Parathyroid adenoma (tissue), 2 donors: ENCODE measurements around the gene EPM2AIP1.
"Not testable (repeated sequence)": the region's sequence is repeated elsewhere in the genome, so short reads cannot be mapped to it uniquely, and the experiment has no call there.

Source experiments
- H2AFZ ChIP-seq: fragments of 300-600 bp; sonication (generic); one replicate; pipeline ENCODE4 v1.7.0; 2017; ENCODE audit warnings: antibody characterized with exemption, mild to moderate bottlenecking
- H3K27ac ChIP-seq: fragments of 300-600 bp; sonication (generic); one replicate; pipeline ENCODE4 v1.7.0; 2017
- H3K27me3 ChIP-seq: fragments of 300-600 bp; sonication (generic); one replicate; pipeline ENCODE4 v1.7.0; 2017; ENCODE audit warnings: low read length; ENCODE audit not compliant: control insufficient read depth, insufficient read depth
- H3K36me3 ChIP-seq: fragments of 300-600 bp; sonication (generic); one replicate; pipeline ENCODE4 v1.7.0; 2017; ENCODE audit warnings: low read length; ENCODE audit not compliant: control insufficient read depth, insufficient read depth
- H3K4me1 ChIP-seq: fragments of 300-600 bp; sonication (generic); one replicate; pipeline ENCODE4 v1.7.0; 2017; ENCODE audit warnings: control low read depth
- H3K4me2 ChIP-seq: fragments of 300-600 bp; sonication (generic); one replicate; pipeline ENCODE4 v1.7.0; 2017; ENCODE audit warnings: low read length
- H3K4me3 ChIP-seq: fragments of 300-600 bp; sonication (generic); one replicate; pipeline ENCODE4 v1.7.0; 2017; ENCODE audit warnings: low read depth, low read length
- H3K79me2 ChIP-seq: fragments of 300-600 bp; sonication (generic); one replicate; pipeline ENCODE4 v1.7.0; 2017; ENCODE audit warnings: control low read depth
- H3K9ac ChIP-seq: fragments of 300-600 bp; sonication (generic); one replicate; pipeline ENCODE4 v1.7.0; 2017; ENCODE audit warnings: mild to moderate bottlenecking
- H3K9me3 ChIP-seq: fragments of 300-600 bp; sonication (generic); one replicate; pipeline ENCODE4 v1.7.0; 2017; ENCODE audit warnings: low read length; ENCODE audit not compliant: control insufficient read depth
- TF ChIP-seq, protein P1 (sequence below): fragments of 300-600 bp; sonication (generic); IDR thresholded peaks from one replicate; pipeline ENCODE4 v1.7.0; 2017; ENCODE audit warnings: antibody characterized with exemption, mild to moderate bottlenecking
- donor health status: primary hyperparathyroidism.

Gene EPM2AIP1

DNA sequence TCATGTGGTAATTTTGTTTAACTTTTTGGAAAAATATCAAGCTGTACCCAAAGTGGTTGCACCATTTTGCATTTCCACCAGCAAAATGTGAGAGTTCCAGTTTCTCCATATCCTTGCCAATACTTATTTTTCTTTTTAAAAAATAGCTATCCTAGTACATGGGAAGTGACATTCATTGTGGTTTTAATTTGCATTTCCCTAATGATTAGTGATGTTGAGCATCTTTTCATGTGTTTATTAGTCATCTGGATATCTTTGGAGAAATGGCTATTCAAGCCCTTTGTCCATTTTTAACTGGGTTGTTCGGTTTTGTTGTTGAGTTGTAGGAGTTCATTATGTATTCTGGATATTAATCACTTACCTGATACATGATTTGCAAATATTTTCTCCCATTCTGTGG is 28.6 kb downstream of the EPM2AIP1 start:
- TF ChIP-seq, protein P1, sequence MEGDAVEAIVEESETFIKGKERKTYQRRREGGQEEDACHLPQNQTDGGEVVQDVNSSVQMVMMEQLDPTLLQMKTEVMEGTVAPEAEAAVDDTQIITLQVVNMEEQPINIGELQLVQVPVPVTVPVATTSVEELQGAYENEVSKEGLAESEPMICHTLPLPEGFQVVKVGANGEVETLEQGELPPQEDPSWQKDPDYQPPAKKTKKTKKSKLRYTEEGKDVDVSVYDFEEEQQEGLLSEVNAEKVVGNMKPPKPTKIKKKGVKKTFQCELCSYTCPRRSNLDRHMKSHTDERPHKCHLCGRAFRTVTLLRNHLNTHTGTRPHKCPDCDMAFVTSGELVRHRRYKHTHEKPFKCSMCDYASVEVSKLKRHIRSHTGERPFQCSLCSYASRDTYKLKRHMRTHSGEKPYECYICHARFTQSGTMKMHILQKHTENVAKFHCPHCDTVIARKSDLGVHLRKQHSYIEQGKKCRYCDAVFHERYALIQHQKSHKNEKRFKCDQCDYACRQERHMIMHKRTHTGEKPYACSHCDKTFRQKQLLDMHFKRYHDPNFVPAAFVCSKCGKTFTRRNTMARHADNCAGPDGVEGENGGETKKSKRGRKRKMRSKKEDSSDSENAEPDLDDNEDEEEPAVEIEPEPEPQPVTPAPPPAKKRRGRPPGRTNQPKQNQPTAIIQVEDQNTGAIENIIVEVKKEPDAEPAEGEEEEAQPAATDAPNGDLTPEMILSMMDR: no peak
- H3K9me3 ChIP-seq: no peaks in the 10 kb centered on the region
- no peak overlapping the region for H3K9ac ChIP-seq
- peaks cover 3% of the 10 kb centered on the region for H3K4me1 ChIP-seq
- H3K36me3 ChIP-seq: no peaks in the 10 kb centered on the region
- no peaks in the 10 kb centered on the region for H3K79me2 ChIP-seq
- H3K27ac ChIP-seq: no peak overlapping the region
- H2AFZ ChIP-seq: no peak overlapping the region
- H3K4me3 ChIP-seq: no peak overlapping the region
- H3K4me2 ChIP-seq: no peak overlapping the region
- H3K27me3 ChIP-seq: no peaks in the 10 kb centered on the region

DNA sequence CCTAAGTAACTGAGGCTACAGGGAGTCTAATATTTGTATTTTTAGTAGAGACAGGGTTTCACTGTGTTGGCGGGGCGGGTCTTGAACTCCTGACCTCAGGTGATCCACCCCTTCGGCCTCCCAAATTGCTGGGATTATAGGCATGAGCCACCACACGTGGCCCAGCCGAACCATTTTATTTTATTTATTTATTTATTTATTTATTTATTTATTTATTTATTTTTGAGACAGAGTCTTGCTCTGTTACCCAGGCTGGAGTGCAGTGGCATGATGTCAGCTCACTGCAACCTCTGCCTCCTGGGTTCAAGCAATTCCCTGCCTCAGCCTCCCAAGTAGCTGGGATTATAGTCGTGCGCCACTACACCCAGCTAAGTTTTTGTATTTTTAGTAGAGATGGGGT is 29.9 kb downstream of the EPM2AIP1 start:
- H3K9me3 ChIP-seq, H3K4me1 ChIP-seq, H3K79me2 ChIP-seq, H3K4me2 ChIP-seq, H3K27ac ChIP-seq, H3K27me3 ChIP-seq, H3K4me3 ChIP-seq, H2AFZ ChIP-seq, H3K9ac ChIP-seq, H3K36me3 ChIP-seq: not testable (repeated sequence)

DNA sequence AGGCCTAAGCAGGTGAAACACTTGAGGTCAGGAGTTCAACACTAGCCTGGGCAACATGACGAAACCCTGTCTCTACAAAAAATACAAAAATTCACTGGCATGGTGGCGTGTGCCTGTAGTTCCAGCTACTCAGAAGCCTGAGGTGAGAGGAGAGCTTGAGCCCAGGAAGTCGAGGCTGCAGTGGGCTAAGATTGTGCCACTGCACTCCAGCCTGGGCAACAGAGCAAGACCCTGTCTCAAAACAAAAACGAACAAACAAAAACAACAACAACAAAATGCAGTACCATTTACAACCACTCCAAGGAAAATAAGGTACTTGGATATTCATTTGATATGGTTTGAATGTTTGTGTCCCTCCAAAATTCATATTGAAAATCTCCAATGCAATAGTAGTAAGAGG is 32.4 kb downstream of the EPM2AIP1 start:
- no peak overlapping the region for H3K4me3 ChIP-seq
- H3K27me3 ChIP-seq: no peaks in the 10 kb centered on the region
- TF ChIP-seq, protein P1: no peak
- H3K79me2 ChIP-seq: no peaks in the 10 kb centered on the region
- no peak overlapping the region for H3K27ac ChIP-seq
- no peak overlapping the region for H3K9ac ChIP-seq
- H3K4me1 ChIP-seq: peaks cover 3% of the 10 kb centered on the region
- H3K9me3 ChIP-seq: no peaks in the 10 kb centered on the region
- no peaks in the 10 kb centered on the region for H3K36me3 ChIP-seq
- H2AFZ ChIP-seq: no peak overlapping the region
- no peak overlapping the region for H3K4me2 ChIP-seq

DNA sequence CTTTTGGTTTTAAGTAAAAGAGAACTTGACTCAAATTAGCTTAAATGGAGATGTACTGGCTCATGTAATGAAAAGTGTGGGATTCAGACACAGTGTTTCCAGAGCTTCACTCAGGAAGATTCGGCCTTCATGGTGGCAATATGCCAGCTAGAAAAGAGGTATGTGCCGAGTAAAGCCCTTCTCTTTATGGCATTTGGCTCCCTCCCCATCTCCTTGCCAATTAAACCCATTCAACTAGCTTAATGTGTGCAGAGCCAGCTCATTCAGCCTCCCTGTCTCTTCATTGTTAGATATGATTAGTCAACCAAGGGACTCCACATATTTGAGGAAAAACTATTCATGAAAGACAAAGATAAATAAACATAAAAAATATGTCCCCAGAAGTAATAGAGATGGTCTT is 33.1 kb downstream of the EPM2AIP1 start:
- TF ChIP-seq, protein P1: no peak
- H3K9me3 ChIP-seq: no peaks in the 10 kb centered on the region
- H3K4me3 ChIP-seq: no peak overlapping the region
- H3K27me3 ChIP-seq: no peaks in the 10 kb centered on the region
- H2AFZ ChIP-seq: peak overlapping the region; percentile 40
- no peak overlapping the region for H3K27ac ChIP-seq
- no peaks in the 10 kb centered on the region for H3K36me3 ChIP-seq
- peaks cover 3% of the 10 kb centered on the region for H3K4me1 ChIP-seq
- no peak overlapping the region for H3K4me2 ChIP-seq
- H3K9ac ChIP-seq: no peak overlapping the region
- H3K79me2 ChIP-seq: no peaks in the 10 kb centered on the region

DNA sequence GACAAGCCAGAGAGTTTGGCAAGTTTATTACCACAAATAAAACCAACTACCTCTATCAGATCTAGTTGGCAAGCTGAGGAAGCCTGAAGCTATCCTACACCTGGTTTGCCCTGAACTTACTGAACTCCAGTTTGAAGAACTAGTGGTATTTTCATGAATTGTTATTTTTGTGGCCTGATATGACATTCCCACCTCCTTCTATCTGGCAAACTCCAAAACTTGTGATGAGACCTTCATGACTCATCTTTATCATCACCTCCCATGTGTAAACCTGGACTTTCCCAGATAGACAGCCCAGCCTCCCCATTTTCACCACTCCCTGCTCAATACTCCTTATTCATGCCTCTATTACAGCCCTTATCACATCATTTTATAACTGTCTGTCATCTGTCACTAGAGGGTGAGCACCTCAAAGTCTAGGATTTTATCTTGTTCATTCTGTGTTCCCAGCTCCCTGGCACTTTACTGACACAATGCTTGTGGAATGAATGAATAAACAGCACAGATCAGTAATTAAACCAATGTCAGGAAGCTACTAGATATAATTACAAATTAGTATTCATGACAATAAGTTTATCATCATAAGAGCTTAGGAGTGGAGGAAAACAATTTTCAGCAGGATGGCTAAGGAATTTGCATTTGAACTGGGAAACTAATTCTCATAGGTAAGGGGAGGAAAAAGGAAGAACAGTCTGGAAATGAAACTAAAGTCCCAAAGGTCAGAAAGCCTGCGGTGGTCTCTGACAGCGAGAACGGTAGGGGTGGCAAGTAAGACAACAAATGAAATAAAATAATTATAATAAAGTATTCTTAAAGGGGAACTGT is 34.9 kb downstream of the EPM2AIP1 start:
- H3K36me3 ChIP-seq: no peaks in the 10 kb centered on the region
- TF ChIP-seq, protein P1: no peak
- H3K27ac ChIP-seq: no peak overlapping the region

More for the DNA sequence above, 34.9 kb downstream of the EPM2AIP1 start:
- Histone ChIP-seq H3K4me2 (no peak overlapping the region), H2AFZ (no peak overlapping the region), H3K9me3 (no peaks in the 10 kb centered on the region), H3K27me3 (no peaks in the 10 kb centered on the region), H3K4me1 (peaks cover 3% of the 10 kb centered on the region), H3K4me3 (no peak overlapping the region), H3K9ac (no peak overlapping the region), H3K79me2 (no peaks in the 10 kb centered on the region)
